HL-60 (cell line): ENCODE data around the gene PDGFC.

ENCODE experiments used
- DNase-seq, 2 experiments: peaks; one replicate each; pipeline ENCODE4 v3.0.0-alpha.2; 2010 to 2020; ENCODE audit warnings: low read depth in 1 of 2, low spot score in 1 of 2
- H3K27ac ChIP-seq: fragments of 250-450 bp; sonication (Bioruptor Pico); replicated peaks from 2 replicates; pipeline ENCODE4 v1.5.1; 2020; ENCODE audit warnings: mild to moderate bottlenecking, moderate library complexity
- H3K27me3 ChIP-seq: fragments of 250-450 bp; sonication (Bioruptor Pico); 2 replicates; pipeline ENCODE4 v1.5.1; 2021; ENCODE audit warnings: mild to moderate bottlenecking, moderate library complexity; ENCODE audit not compliant: insufficient read depth, poor library complexity, severe bottlenecking
- H3K4me3 ChIP-seq: replicated peaks from 2 replicates; pipeline ENCODE4 v1.5.1; 2011; ENCODE audit warnings: mild to moderate bottlenecking, control low read depth, low read length; ENCODE audit not compliant: insufficient read depth
- CTCF ChIP-seq: IDR thresholded peaks from one replicate; pipeline ENCODE4 v1.5.1; 2011; ENCODE audit warnings: low read length, control low read depth, inconsistent platforms; ENCODE audit not compliant: insufficient read depth
- GABPA ChIP-seq: IDR thresholded peaks from 2 replicates; pipeline ENCODE4 v1.6.1; 2012; ENCODE audit warnings: low read depth
- POLR2AphosphoS5 ChIP-seq: IDR thresholded peaks from 2 replicates; pipeline ENCODE4 v1.6.1; 2012; ENCODE audit warnings: low read depth
- REST ChIP-seq: IDR thresholded peaks from 2 replicates; pipeline ENCODE4 v1.6.1; 2012; ENCODE audit warnings: low read depth; ENCODE audit not compliant: insufficient replicate concordance
- SPI1 ChIP-seq: IDR thresholded peaks from 2 replicates; pipeline ENCODE4 v1.6.1; 2012; ENCODE audit warnings: low read depth, mild to moderate bottlenecking, borderline replicate concordance

The PDGFC gene

GRCh38 chr4:157014621-157015591, 43.3 kb upstream of the PDGFC start:
- no peak for TF ChIP-seq REST
- TF ChIP-seq POLR2AphosphoS5, result no peak
- no peak for TF ChIP-seq SPI1
- no peak for TF ChIP-seq CTCF
- TF ChIP-seq GABPA, result no peak
- Histone ChIP-seq H3K27ac (no peak overlapping the region), H3K27me3 (no peaks in the 10 kb centered on the region), H3K4me3 (no peak overlapping the region)
- no peak for DNase-seq

- H3K27me3 ChIP-seq, result no peaks in the 10 kb centered on the region
- H3K27ac ChIP-seq, result no peak overlapping the region
- no peak for DNase-seq
- H3K4me3 ChIP-seq, result no peak overlapping the region
- TF ChIP-seq CTCF (no peak), SPI1 (no peak), REST (no peak), POLR2AphosphoS5 (no peak)
Measured at GRCh38 chr4:157013656-157014055, 42.1 kb upstream of the PDGFC start.

- no peaks in the 10 kb centered on the region for H3K27me3 ChIP-seq
- TF ChIP-seq CTCF (no peak), SPI1 (no peak), POLR2AphosphoS5 (no peak), GABPA (no peak), REST (no peak)
- no peak overlapping the region for H3K4me3 ChIP-seq
- DNase-seq, result no peak
- no peak overlapping the region for H3K27ac ChIP-seq
Measured at GRCh38 chr4:157012781-157013180, 41.2 kb upstream of the PDGFC start.
